NCI-H2196 treated with DMSO at 0.1 percent for 48 hours (cell line): Measurements from ENCODE around the gene PARVB.

Experiments
- DNase-seq: peaks from one replicate; lab custom pipeline; 2025; ENCODE audit not compliant: unreplicated experiment; lab: John Stamatoyannopoulos, UW

Gene PARVB

GRCh38 chr22:44131412-44131811 lies 107.3 kb downstream of the PARVB start:
- no peak for DNase-seq

DNA sequence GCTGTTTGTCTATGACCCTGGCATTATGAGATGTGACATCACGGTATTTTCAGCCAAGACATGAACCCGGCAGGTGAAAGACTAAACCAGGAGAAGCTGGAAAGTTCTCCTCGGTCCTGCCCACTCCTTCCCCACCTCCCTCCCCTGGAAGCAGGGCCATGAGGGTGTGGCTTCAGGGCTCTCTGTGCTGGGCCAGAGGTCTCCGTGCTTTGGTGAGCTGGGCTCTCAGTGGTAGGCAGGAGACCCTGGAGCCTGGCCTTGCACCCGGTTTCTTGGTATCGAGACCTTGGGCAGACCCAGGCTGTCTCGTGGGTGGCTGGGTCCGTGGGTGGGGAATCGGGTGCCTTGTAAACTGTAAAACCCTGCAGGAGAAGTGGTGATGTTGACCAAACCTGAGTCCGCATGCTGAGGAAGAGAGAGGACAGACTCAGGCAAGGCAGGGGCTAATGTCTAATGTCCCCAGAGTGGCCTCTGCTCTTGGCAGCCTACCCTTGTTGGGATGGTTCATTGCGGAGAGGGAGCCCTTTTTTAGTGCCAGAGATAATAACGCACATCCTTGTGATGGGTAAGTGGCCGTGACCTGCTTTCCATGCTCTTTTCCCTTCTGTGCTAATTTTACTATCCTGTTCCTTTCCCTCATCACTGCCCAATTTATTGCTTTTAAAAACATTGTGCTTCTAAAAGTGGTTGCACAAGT lies 108.0 kb downstream of the PARVB start:
- no peak for DNase-seq

- DNase-seq, result no peak
Observed at GRCh38 chr22:44132724-44133123, 108.6 kb downstream of the PARVB start.

DNA sequence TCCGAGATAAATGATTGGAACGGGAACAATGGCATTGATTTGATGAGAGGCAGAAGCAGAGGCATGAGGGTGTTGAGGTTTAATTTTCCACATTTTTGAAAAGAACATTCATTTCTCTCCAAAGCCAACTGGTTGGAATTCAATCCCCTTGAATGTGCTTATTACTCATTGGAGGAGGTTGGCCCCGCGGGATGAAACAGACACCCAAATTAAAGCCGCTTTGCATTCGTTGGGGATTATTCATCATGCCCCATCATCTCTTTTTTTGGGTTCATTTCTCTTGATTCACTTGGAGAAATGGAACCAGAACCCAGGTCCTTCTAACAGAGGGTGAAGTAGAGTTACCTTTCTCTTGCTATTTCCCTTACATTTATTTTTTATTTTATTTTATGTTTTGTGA lies 109.1 kb downstream of the PARVB start:
- no peak for DNase-seq

DNA sequence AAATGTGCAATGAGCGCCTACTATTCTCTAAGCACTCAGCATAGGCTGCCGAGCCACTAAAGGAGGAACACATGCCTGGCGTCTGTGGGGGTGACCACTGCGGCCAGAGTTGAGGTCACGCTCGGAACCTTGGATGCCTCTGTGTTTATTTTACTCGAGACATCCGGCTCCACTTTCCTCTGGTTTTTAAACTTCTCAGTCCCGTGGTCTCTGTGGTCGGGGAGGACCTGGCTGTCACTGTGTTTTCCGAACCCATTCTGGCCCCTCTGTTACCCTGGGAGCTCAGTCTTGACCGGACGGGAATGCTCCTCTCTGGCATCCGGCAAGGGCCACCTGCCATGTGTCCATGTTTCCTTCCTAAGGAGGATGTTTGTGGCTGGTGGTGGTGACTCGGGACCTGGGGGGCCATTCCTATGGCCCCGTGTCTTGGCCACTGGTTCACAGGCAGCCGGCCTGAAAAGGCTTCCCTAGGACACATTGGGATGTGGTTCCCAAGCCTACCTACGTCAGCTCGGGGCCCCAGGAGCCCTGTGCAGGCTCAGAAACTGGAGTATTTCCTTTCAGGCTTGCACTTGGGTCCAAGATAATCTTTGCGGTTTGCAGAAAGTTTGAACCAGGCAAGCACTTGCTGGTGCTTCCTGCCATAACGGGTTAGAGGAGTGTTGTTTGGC lies 109.9 kb downstream of the PARVB start:
- DNase-seq, result no peak

GRCh38 chr22:44136112-44136511 lies 112.0 kb downstream of the PARVB start:
- no peak for DNase-seq

DNA sequence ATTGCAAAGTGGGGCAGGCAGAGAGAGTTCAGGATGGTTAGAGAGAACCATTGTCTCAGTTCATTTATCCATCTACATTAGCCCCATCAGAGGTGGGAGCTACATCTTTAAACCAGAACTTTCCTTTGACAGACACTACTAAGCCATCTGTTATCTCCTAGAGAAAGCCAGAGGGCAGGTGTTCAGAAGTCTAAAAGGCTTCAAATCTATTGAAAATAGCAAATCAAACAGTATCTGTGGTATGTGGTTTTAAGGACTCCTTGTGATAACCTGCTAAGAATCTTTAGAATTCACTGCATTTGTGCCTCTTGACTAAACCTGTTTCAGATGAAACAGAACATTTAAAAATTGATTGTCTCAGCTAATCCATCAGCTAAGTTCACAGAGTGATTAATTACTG lies 112.7 kb downstream of the PARVB start:
- DNase-seq, result no peak

GRCh38 chr22:44137415-44137814 lies 113.3 kb downstream of the PARVB start:
- DNase-seq, result no peak

- DNase-seq, result no peak
Observed at GRCh38 chr22:44139773-44140172, 115.7 kb downstream of the PARVB start.

- no peak for DNase-seq
Observed at GRCh38 chr22:44142421-44143104, 118.5 kb downstream of the PARVB start.

- no peak for DNase-seq
Observed at GRCh38 chr22:44143105-44143474, 119.0 kb downstream of the PARVB start.

DNA sequence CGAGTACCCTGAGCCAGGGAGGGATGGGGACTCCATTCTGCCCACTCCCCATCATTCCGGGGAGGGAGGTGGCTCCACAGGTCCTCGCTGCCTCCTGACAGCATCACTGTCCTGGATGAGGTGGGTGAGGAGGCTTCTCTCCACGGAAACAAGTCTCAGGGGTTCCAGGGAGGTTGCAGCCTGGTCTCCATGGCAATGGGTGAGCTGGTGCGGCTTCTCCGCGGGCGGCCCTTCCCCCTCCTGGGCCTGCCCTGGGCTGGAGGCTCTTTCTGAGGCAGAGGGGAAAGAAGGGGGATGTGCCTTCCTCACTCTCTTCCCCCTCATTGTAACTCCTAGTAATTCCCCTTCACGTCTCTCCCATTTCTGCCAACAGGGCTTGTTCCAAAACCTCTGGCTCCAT lies 119.5 kb downstream of the PARVB start:
- DNase-seq, result no peak

GRCh38 chr22:44144046-44144569 lies 120.0 kb downstream of the PARVB start:
- DNase-seq, result no peak

- no peak for DNase-seq
Observed at GRCh38 chr22:44145544-44145943, 121.4 kb downstream of the PARVB start.

DNA sequence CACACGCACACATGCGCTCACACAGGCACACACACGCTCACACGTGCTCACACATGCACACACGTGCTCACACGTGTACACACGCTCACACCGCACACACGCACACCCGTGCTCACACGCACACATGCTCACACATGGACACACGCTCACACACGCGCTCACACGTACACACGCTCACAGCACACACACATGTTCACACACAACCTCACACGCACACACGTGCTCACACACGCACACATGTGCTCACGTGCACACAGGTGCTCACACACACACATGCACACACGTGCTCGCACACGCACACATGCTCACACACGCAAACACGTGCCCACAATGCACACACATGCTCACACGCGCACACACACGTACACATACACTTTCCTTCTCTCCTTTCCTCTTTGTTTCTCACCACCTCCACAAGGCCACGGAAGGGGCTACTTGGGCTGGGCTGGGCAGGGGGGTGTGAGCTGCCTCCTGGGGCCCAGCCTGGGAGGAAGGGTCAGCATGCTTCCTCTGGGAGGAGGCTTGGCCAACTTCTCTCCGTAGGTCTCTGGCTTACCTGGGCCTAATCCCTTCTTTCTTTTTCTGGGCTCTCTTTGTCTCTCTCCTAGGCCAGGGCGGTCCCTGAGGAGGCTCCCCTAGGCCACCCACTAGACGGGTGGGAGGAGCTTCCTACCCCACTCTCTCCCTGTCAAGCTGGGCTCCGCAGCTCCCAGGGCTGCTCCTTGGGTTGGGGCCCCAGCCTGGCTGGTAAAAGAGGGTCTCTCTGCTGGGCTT lies 122.2 kb downstream of the PARVB start:
- DNase-seq, result no peak

- DNase-seq, result no peak
Observed at GRCh38 chr22:44147008-44147645, 123.0 kb downstream of the PARVB start.

DNA sequence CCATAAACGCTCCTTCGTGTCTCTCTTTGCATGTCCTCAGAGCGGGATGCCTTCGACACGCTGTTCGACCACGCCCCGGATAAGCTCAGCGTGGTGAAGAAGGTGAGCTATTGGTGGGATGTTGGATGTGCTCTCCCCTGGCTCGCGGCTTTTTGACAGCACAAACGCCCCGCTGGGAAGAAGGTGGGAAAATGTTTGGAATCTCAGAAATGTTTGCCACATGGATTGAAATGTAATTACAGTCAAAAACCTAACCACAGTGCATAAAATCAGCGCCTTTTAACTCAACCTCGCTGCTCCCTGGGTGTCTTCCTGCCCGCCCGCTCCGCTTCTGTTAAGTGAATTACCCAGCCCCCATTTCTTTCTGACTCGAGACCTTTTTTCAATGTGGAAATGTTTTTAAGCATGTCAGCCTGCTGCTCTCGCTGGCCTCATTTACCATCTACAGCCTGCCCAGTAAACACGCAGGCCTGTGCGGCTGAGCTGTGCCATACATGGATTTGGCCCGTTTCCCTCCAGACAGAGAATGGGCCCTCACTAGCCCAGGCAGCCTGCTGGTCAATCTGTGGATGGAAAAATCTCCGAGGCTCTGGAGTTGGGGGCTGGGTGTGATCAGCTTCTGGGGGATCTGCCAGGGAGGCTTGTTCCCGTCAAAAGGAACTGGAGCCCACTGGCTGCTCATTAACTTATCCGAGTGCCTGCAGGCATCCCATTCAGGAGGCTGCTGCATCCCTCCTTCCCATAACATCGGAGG lies 123.9 kb downstream of the PARVB start:
- no peak for DNase-seq

DNA sequence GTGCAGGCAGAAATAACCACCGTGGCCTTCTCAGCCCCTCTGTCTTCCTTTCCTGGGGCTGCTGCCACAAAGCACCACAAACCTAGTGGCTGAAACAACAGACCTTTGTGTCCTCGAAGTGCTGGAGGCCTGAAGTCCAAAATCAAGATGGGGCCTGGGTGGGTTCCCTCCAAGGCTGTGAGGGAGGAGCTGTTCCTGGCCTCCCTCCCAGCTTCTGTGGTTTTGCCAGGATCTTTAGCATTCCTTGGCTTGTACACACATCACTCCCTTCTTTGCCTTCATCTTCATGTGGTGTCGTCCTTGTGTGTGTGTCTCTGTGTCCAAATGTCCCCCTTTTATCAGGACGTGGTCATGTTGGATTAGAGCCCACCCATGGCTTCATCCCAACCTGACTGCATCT lies 127.6 kb downstream of the PARVB start:
- DNase-seq, result no peak

DNA sequence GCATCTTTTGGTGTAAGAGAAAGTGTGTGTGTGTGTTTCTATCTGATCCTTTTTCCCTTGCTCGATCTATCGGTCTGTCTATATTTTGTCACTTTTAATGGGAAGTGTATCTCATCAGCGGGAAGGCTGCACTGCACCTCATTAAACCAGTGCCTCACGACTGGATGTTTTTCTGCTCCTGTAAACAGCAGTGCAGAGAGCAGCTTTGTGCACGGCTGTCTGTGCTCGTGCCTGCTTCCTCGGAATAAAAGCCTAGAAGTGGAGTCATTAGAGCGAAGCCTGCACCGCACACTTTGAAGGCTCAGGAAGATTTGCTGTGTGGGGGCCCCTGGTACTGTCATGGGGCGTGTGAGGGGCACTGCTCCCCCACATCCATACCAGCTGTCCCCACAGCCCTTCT lies 129.6 kb downstream of the PARVB start:
- DNase-seq, result no peak

GRCh38 chr22:44154436-44154942 lies 130.4 kb downstream of the PARVB start:
- DNase-seq, result no peak
